T47D (cell line): ENCODE measurements around the gene MEF2A.

Experiments used
- DNase-seq, 2 experiments: peaks; one replicate each; pipeline versions ENCODE4 v3.0.0 to v3.0.0-alpha.2; 2011 to 2012; ENCODE audit warnings: low read depth in 1 of 2, low spot score in 1 of 2
- JUND ChIP-seq: IDR thresholded peaks from 2 replicates; pipeline ENCODE4 v1.6.1; 2012; ENCODE audit warnings: low read depth
- in situ Hi-C: cut with HindIII; loops from 2 replicates; pipeline ENCODE4 v1.10.0; 2016; ENCODE audit warnings: low sequenced_read_pairs, low pct_unique_long_range_greater_than_20kb

Gene MEF2A

DNA sequence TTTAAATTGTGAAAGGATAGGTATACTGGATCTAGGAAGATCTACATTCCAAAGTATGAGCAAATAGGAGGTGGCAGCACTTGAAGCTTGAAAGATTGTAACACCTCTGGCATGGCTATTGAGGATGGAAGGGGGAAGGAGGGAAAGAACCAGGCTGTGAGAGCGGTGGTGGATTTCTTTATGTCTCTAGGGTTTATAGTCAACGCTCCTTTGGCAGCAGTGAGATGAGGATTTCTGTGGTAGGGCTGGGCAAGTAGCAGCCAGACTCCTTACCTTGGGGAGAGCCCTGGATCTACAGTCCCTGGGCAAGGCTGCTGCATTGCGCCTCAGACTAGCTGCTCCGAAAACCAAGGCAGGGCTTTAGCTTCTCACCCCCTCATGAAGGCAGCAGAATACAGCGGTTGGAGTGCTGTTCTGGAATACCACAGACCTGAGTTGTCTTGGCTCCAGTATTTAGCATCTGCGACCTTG lies 53.2 kb downstream of the MEF2A start:
- DNase-seq: peak; percentile 9 to 48
- TF ChIP-seq JUND: no peak
- in situ Hi-C loops: no loop called here

DNA sequence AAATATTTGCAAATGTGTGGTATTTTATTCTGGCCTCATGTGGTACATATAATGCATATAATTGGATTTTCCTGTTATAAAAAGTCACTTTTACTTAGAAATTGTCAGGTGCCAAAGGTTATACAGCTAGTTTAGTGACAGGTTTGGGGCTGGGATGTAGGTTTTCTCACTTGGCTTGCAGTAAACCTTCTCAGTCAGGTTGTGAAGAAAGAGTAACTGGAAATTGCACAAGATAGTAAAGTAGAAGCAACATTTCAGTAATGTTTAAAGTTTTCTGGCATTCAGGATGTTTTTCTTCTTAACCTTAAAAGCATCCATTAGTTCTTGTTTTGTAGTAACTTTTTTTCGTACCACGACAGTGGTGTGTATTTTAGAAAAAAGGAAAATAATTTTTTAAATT lies 53.9 kb downstream of the MEF2A start:
- no peak for DNase-seq
- no peak for TF ChIP-seq JUND
- in situ Hi-C loops: no loop called here

DNA sequence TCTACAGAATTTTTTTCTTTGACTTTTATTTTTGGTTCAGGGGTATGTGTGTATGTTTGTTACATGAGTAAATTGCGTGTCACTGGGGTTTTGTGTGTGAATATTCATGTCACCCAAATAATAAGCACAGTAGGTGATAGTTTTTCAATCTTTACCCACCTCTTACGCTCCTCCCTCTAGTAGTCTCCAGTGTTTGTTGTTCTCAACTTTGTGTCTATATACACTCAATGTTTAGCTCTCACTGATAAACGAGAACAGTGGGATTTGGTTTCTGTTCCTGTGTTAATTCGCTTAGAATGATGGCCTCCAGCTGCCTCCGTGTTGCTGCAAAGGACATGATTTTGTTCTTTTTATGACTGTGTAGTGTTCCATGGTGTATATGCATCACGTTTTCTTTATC lies 54.4 kb downstream of the MEF2A start:
- in situ Hi-C loops: no loop called here
- no peak for TF ChIP-seq JUND
- no peak for DNase-seq

DNA sequence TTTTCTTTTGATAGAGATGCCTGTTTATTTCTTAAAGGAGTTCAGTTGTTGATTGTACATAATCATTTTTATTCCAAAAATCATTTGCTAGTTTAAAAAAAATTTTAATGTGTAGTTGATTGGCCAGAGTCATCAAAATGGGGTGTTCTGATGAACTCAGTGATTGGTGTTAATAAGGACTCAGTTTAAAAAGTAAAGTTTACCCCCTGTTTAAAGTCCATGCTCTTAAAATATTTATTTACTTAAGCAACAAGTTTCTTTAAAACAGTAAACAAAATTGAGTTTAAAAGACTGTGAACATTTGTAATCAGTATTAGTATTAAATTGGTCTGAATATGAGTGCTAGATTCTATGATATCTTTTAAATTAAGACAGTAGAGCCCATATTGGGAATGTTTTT lies 56.0 kb downstream of the MEF2A start:
- DNase-seq: no peak
- in situ Hi-C loops: no loop called here
- no peak for TF ChIP-seq JUND

DNA sequence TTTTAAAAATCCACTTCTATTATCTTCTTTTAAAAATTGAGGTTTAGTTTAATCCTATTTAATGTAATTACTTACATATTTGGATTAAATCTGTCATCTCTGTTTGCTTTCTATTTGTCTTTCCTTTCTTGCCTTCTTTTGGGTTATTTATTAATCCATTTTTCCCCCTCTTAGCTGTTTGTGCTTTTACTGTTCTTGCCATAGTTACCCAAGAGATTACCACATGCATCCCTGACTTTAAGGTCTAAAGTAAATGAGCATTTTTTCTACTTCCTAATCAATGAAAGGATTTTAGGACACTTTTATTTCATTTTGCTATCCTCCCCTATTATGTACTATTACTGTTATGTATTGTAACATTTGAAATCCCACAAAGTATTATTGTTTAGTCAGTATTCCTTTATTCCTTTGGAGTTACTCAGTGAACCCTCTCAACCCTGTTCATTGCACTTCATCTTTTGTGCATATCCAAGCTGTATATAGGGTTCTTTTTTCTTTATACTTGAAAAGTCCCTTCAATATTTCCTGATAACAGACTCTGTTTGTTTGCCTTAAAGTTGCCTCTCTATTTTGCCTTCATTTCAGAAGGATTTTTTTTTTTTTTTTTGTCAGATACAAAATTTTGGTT lies 62.7 kb downstream of the MEF2A start:
- no peak for TF ChIP-seq JUND
- DNase-seq: no peak

DNA sequence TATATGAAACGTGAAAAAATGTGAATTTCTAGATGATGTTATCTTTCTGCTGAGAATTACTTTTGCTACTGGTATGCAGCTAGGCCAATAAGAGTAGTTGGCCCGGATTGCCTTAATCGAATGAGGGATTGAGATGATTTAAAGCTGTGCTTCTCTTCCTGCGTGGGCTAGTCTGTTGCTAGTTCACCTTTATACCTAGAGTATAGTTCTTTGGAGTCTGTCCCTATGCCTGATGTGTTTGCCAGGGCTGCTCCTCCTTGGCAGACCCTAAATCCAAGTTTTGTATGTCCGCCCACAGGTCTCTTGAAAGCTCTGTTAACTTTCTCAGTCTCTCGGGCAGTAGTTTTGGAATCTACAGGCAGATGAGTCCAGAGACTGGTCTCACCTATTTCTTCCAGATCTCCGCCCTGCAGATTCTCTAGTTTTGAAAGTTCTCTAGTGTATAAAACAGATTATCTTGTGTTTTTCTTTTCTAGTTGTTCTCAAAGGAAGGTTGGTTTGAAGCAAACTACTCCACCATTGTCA lies 64.9 kb downstream of the MEF2A start:
- TF ChIP-seq JUND: no peak
- in situ Hi-C loops: no loop called here
- DNase-seq: no peak

More for the DNA sequence above, 62.7 kb downstream of the MEF2A start:
- in situ Hi-C loops: no loop called here

DNA sequence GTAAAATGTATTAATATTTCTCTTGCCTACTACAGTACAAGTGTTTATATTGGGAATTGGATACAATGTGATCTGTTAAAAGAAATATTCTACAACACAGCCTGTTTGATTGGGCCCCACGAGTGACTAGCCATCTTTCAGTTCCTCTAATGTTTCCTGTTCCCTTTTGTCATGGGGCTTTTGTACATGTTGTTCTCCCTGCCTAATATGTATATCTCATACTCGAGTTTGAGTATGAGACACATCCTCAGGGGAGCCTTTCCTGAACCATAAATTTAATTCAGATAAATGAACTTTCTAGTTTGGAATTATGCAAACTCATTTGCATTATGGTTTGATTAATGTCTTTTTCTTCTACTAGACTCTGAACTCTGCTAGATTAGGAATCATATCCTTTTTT lies 65.5 kb downstream of the MEF2A start:
- DNase-seq: no peak
- in situ Hi-C loops: no loop called here
- no peak for TF ChIP-seq JUND

DNA sequence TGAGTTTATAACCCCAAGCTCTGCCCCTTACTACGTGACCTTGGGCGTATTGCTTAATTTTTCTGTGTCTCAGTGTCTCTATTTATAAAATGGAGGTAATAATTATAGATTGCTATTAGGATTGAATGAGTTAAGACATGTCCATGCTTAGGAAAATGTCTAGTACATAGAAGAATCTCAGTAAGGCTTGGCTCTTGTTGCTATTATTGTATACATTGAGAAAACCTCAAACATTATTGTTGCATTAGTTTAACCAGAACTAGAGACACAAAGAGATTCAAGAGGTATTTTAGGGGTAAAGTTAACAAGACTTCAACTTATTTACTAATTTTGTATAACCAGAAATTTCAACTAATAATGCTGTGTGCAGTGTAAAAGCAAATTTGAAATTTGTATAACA lies 66.7 kb downstream of the MEF2A start:
- in situ Hi-C loops: no loop called here
- no peak for DNase-seq
- TF ChIP-seq JUND: no peak

DNA sequence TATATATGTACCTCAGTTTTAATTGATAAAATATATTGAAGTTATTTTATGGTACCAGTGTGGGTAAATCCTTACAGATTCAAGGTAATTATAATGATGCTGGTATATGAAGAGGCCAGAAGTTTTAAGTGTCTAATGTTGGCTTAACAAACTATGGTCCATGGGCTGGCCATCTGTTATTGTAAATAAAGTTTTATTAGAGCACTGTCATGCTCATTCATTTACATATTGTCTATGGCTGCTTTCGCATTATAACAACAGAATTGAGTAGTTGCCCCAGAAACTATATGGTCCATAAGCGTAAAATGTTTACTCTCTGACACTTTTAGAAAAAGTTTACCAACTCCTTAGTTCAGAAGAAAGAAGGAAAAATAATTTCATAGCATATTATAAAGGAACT lies 67.9 kb downstream of the MEF2A start:
- in situ Hi-C loops: no loop called here
- TF ChIP-seq JUND: no peak
- DNase-seq: no peak

DNA sequence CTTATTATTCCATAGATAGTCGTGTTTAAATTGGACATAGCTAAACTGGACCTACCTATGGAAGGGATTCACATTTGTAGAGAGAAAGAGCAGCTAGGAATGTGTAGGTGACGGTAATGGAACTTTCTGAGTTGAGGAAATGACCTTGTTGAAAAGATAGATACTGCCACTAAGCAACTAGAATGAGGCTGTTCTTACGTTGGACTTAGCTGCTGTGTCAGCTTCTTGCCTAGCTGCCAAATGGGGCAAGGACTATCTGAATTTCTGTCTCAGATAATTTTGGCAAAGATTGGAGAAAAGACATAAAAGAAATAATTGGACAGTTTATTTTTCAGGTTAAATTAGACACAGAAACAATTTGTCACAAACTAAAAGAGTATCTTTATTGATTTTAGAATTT lies 68.8 kb downstream of the MEF2A start:
- TF ChIP-seq JUND: no peak
- no peak for DNase-seq
- in situ Hi-C loops: no loop called here

DNA sequence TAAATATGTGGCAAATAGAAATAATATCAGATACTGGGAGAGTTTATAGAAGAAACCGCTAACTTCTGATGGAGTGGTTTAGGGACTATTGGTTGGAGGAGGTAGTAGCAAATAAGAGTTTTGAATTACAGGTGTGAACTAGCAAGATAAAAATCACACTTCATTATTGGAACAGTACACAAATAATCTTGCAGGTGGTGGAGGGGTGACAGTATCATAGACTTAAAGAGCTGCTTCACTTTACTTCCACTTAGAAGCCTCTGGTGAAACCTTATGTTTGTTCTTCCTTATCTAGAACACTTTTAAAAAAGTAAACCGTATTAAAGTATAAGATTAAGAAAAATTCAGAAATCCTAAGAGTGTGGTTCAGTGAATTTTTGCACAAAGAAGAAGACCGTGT lies 69.4 kb downstream of the MEF2A start:
- no peak for TF ChIP-seq JUND
- peak in 1 of 2 experiments; percentile 11 for DNase-seq
- in situ Hi-C loops: no loop called here

DNA sequence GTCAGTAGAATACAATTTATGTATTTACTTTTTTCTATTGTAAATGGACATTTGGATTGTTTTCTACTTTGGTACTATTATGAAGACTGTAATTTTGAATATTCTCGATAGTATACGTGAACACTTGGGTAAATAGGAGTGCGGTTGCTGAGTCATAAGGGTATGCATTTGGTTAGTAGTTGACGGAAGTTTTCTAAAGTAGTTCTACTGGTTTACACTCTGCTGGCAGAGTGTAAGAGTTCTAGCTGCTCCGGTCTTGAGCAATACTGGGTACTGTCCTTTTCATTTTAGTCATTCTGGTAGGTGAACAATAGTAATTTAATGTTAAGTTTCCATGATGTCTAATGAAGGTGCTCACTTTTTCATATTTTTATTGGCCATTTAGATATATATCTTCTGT lies 70.0 kb downstream of the MEF2A start:
- in situ Hi-C loops: no loop called here
- DNase-seq: peak in 1 of 2 experiments; percentile 84
- peak; percentile 26; the same call in 1 of the 2 replicates for TF ChIP-seq JUND

DNA sequence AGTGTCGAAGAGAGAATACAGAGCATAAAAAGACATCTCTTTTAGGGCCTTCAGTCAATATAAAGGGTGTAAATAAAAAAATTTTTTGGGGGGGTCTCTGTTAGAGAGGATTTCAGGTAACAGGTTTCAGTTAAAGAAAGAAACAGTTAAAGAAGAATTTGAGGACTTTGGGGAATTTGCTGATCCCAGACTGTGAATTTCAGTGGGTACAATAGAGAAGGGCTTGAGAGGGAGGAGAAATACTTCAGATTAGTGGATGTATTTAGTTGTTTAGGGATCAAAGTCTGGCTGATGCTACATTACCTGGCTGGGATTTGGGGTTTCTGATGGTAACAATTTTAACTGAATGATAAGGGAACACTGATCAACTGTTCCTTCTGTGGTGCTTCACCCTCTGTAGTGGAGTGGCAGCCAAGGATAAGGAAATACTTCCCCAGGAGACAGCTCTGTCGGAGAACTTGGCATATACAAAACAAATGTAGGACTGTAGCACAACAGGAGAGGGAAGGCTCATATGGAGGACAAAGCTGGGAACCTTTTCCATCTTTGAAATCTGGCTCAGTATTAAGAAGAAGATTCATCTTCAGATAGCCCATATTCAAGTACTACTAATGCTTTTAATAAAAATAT lies 79.2 kb downstream of the MEF2A start:
- no peak for TF ChIP-seq JUND
- DNase-seq: no peak
- in situ Hi-C loops: no loop called here
